H1 (cell line): ENCODE data around the gene RTF1. TPM values are rescaled to one million over a fixed set of nuclear protein-coding genes. Genes with fewer than 3 reads are reported as not detected.

ENCODE experiments used
- CTCF ChIA-PET: fragments of 300-600 bp; sonication (Branson Sonifier 250); formaldehyde crosslinking; loops from one replicate; lab custom pipeline; 2021; ENCODE audit not compliant: partially characterized antibody; lab: Charles Lee
- POLR2A ChIA-PET: fragments of 300-600 bp; sonication (Branson Sonifier 250); formaldehyde crosslinking; loops from one replicate; lab custom pipeline; 2021; ENCODE audit warnings: inconsistent platforms; ENCODE audit not compliant: partially characterized antibody; lab: Charles Lee
- DNase-seq, 2 experiments: peaks; one replicate each; pipeline versions ENCODE4 v3.0.0 to v3.0.0-alpha.2; 2010 to 2022; ENCODE audit warnings: low spot score in 2 of 2, low read depth in 1 of 2, mixed read lengths in 1 of 2
- FAIRE-seq: peaks from 2 replicates; lab custom pipeline; 2011; peaks lifted over from hg19 to GRCh38; lab: Jason Lieb, UNC
- H2AFZ ChIP-seq: 2 replicates; pipeline ENCODE4 v1.8.1; 2012; ENCODE audit warnings: low read length, inconsistent platforms
- H2AK5ac ChIP-seq: 2 replicates; pipeline ENCODE4 v1.6.1; 2013; ENCODE audit warnings: low read depth, low read length
- H2BK120ac ChIP-seq: replicated peaks from 2 replicates; pipeline ENCODE3; 2013; ENCODE audit warnings: low read depth, low read length, inconsistent platforms
- H2BK12ac ChIP-seq: 2 replicates; pipeline ENCODE4 v1.6.1; 2013; ENCODE audit warnings: low read depth, low read length
- H2BK15ac ChIP-seq: 2 replicates; pipeline ENCODE4 v1.6.1; 2013; ENCODE audit warnings: low read length
- H2BK20ac ChIP-seq: 2 replicates; pipeline ENCODE4 v1.6.1; 2013; ENCODE audit warnings: low read length
- H2BK5ac ChIP-seq: 2 replicates; pipeline ENCODE4 v1.6.1; 2013; ENCODE audit warnings: low read depth, low read length
- H3K14ac ChIP-seq: 2 replicates; pipeline ENCODE4 v1.6.1; 2013; ENCODE audit warnings: inconsistent platforms; ENCODE audit not compliant: insufficient read length
- H3K18ac ChIP-seq: 2 replicates; pipeline ENCODE4 v1.6.1; 2013; ENCODE audit warnings: low read length; ENCODE audit errors: extremely low read depth
- H3K23ac ChIP-seq: 2 replicates; pipeline ENCODE4 v1.6.1; 2013; ENCODE audit warnings: inconsistent platforms; ENCODE audit not compliant: insufficient read length
- H3K23me2 ChIP-seq: 2 replicates; pipeline ENCODE4 v1.6.1; 2013; ENCODE audit warnings: low read depth, low read length
- H3K27ac ChIP-seq: 2 replicates; pipeline ENCODE4 v1.6.1; 2011; ENCODE audit warnings: low read depth, low read length, inconsistent platforms
- H3K27me3 ChIP-seq, 4 experiments: replicated peaks in 1 of 4; 1 replicate in 1 of 4; 2 replicates in 3 of 4; pipeline versions ENCODE4 v1.6.1 to v1.8.1; 2011 to 2013; ENCODE audit warnings: low read length in 3 of 4, mild to moderate bottlenecking in 3 of 4, inconsistent platforms in 2 of 4, mixed read lengths in 2 of 4, moderate library complexity in 1 of 4; ENCODE audit not compliant: control insufficient read depth in 3 of 4, insufficient read depth in 3 of 4; ENCODE audit errors: extremely low read depth in 1 of 4
- H3K36me3 ChIP-seq, 4 experiments: 2 replicates each; pipeline versions ENCODE4 v1.6.1 to v1.8.1; 2011 to 2013; ENCODE audit warnings: mild to moderate bottlenecking in 4 of 4, low read length in 3 of 4, moderate library complexity in 2 of 4, control low read depth in 1 of 4, inconsistent platforms in 1 of 4; ENCODE audit not compliant: insufficient read depth in 4 of 4, control insufficient read depth in 2 of 4
- H3K4ac ChIP-seq: replicated peaks from 2 replicates; pipeline ENCODE3; 2013; ENCODE audit warnings: low read length, low read depth, mixed read lengths, inconsistent platforms; ENCODE audit not compliant: insufficient read length
- H3K4me1 ChIP-seq, 4 experiments: replicated peaks in 1 of 4; 1 replicate in 1 of 4; 2 replicates in 3 of 4; pipeline versions ENCODE4 v1.6.1 to v1.8.1; 2011 to 2013; ENCODE audit warnings: low read length in 3 of 4, inconsistent platforms in 2 of 4, mixed read lengths in 1 of 4; ENCODE audit not compliant: insufficient read depth in 4 of 4, control insufficient read depth in 3 of 4
- H3K4me2 ChIP-seq, 2 experiments: 2 replicates each; pipeline versions ENCODE4 v1.6.1 to v1.8.1; 2011 to 2013; ENCODE audit warnings: low read depth in 2 of 2, low read length in 2 of 2, control low read depth in 1 of 2, inconsistent platforms in 1 of 2, mild to moderate bottlenecking in 1 of 2; ENCODE audit not compliant: insufficient read depth in 1 of 2
- H3K4me3 ChIP-seq, 4 experiments: fragments of 200-600, 300-600 bp in 1 of 4; sonication (generic), shearing (Covaris generic), sonication (Bioruptor Twin) in 1 of 4; 2 replicates each; pipeline versions ENCODE4 v1.5.1 to v1.8.1; 2011 to 2016; ENCODE audit warnings: low read length in 4 of 4, low read depth in 3 of 4, control low read depth in 2 of 4, inconsistent platforms in 2 of 4, mild to moderate bottlenecking in 2 of 4, mixed read lengths in 1 of 4, moderate library complexity in 1 of 4; ENCODE audit not compliant: insufficient read depth in 2 of 4; ENCODE audit errors: extremely low read depth in 1 of 4
- H3K56ac ChIP-seq: replicated peaks from 2 replicates; pipeline ENCODE3; 2013; ENCODE audit warnings: low read depth, mild to moderate bottlenecking, mixed read lengths, low read length, inconsistent platforms; ENCODE audit not compliant: insufficient read length
- H3K79me1 ChIP-seq: 2 replicates; pipeline ENCODE4 v1.6.1; 2013; ENCODE audit warnings: low read depth, low read length, control low read depth
- H3K79me2 ChIP-seq, 2 experiments: 2 replicates each; pipeline versions ENCODE4 v1.6.1 to v1.8.1; 2012 to 2013; ENCODE audit warnings: low read length in 2 of 2, mild to moderate bottlenecking in 2 of 2, inconsistent platforms in 1 of 2; ENCODE audit not compliant: insufficient read depth in 2 of 2, control insufficient read depth in 1 of 2
- H3K9ac ChIP-seq, 4 experiments: replicated peaks in 1 of 4; 1 replicate in 1 of 4; 2 replicates in 3 of 4; pipeline versions ENCODE4 v1.6.1 to v1.8.1; 2011 to 2013; ENCODE audit warnings: low read depth in 3 of 4, low read length in 3 of 4, control low read depth in 2 of 4, mild to moderate bottlenecking in 2 of 4, moderate library complexity in 2 of 4, inconsistent platforms in 1 of 4; ENCODE audit errors: extremely low read depth in 1 of 4
- H3K9me3 ChIP-seq, 2 experiments: 2 replicates each; pipeline versions ENCODE4 v1.6.1 to v1.8.1; 2012 to 2013; ENCODE audit warnings: mild to moderate bottlenecking in 2 of 2, moderate library complexity in 2 of 2, control low read depth in 1 of 2, inconsistent platforms in 1 of 2, low read depth in 1 of 2, low read length in 1 of 2, mixed read lengths in 1 of 2; ENCODE audit not compliant: insufficient read depth in 2 of 2
- H4K20me1 ChIP-seq, 2 experiments: replicated peaks in 1 of 2; 2 replicates each; pipeline versions ENCODE3 to v1.8.1; 2011 to 2013; ENCODE audit warnings: inconsistent platforms in 2 of 2, low read length in 2 of 2, mild to moderate bottlenecking in 1 of 2; ENCODE audit not compliant: insufficient read depth in 2 of 2, control insufficient read depth in 1 of 2
- H4K5ac ChIP-seq: 2 replicates; pipeline ENCODE4 v1.6.1; 2013; ENCODE audit warnings: low read length, low read depth, mixed read lengths, inconsistent platforms; ENCODE audit not compliant: insufficient read length
- H4K8ac ChIP-seq: 2 replicates; pipeline ENCODE4 v1.8.0; 2013; ENCODE audit warnings: mild to moderate bottlenecking, moderate library complexity, low read length, inconsistent platforms; ENCODE audit not compliant: insufficient read depth; ENCODE audit errors: extremely low read depth
- H4K91ac ChIP-seq: replicated peaks from 2 replicates; pipeline ENCODE3; 2013; ENCODE audit warnings: low read length, mixed read lengths, inconsistent platforms; ENCODE audit not compliant: insufficient read length
- CREB1 ChIP-seq: IDR thresholded peaks from 2 replicates; pipeline ENCODE4 v1.6.1; 2012; ENCODE audit warnings: inconsistent platforms
- EGR1 ChIP-seq: IDR thresholded peaks from 2 replicates; pipeline ENCODE4 v1.6.1; 2011; ENCODE audit warnings: low read depth, low read length, borderline replicate concordance
- KDM5A ChIP-seq: fragments of 200-600 bp; IDR thresholded peaks from 2 replicates; pipeline ENCODE4 v1.7.1; 2012; ENCODE audit warnings: mild to moderate bottlenecking, low read length, inconsistent platforms, mixed read lengths
- MAFK ChIP-seq: IDR thresholded peaks from 2 replicates; pipeline ENCODE4 v1.6.1; 2012; ENCODE audit warnings: low read depth, mild to moderate bottlenecking, improper control_type of control experiment, low read length
- MAX ChIP-seq: IDR thresholded peaks from 2 replicates; pipeline ENCODE4 v1.6.1; 2012; ENCODE audit warnings: inconsistent platforms
- POLR2AphosphoS5 ChIP-seq: IDR thresholded peaks from 2 replicates; pipeline ENCODE4 v1.6.1; 2011; ENCODE audit warnings: low read depth, low read length
- RFX5 ChIP-seq: IDR thresholded peaks from 2 replicates; pipeline ENCODE4 v1.6.1; 2011; ENCODE audit warnings: low read depth, low read length, improper control_type of control experiment, borderline replicate concordance
- SP2 ChIP-seq: IDR thresholded peaks from 2 replicates; pipeline ENCODE4 v1.6.1; 2012; ENCODE audit warnings: mild to moderate bottlenecking, low read length, inconsistent platforms
- TCF12 ChIP-seq: IDR thresholded peaks from 2 replicates; pipeline ENCODE4 v1.6.1; 2011; ENCODE audit warnings: low read depth, mild to moderate bottlenecking, low read length
- TEAD4 ChIP-seq: IDR thresholded peaks from 2 replicates; pipeline ENCODE4 v1.6.1; 2012; ENCODE audit warnings: low read depth, low read length, inconsistent platforms, mixed read lengths
- WGBS, 2 experiments: shearing (Covaris generic) in 1 of 2; methylation state at CpG; one replicate each; pipeline versions ENCODE4 v1.1.6 to v1.1.7; 2013 to 2015; ENCODE audit warnings: low lambda C conversion rate in 2 of 2, mixed read lengths in 2 of 2, inconsistent platforms in 1 of 2, low coverage in 1 of 2, missing lambda C conversion rate in 1 of 2; ENCODE audit not compliant: insufficient replicate concordance in 2 of 2, insufficient coverage in 1 of 2, insufficient read length in 1 of 2; ENCODE audit errors: extremely low coverage in 1 of 2, missing lambda C conversion rate in 1 of 2; 5-methylcytosine and 5-hydroxymethylcytosine counted together
- polyA plus RNA-seq, 7 experiments: library from polyadenylated mRNA; depleted of rRNA in 3 of 7; stranded (reverse) in 5 of 7; unstranded in 2 of 7; fragments of >200 nt in 5 of 7; fragments of 200-250 nt in 2 of 7; gene quantifications; 1 replicate in 5 of 7; 2 replicates in 1 of 7; 4 replicates in 1 of 7; pipeline versions ENCODE4 v1.2.1 to v1.2.3, GENCODE V29; 2011 to 2013; ENCODE audit warnings: missing spikeins in 2 of 7, mixed read lengths in 2 of 7
- total RNA-seq: library from RNA; stranded (reverse); fragmentation: NEBNext Ultra II Directional; extraction: Animal tissue kit (Norgen Biotek cat#: 25700); gene quantifications from 2 replicates; pipeline ENCODE4 v1.2.1, GENCODE V29; 2021
- TF ChIP-seq, protein P1 (sequence below): IDR thresholded peaks from 2 replicates; pipeline ENCODE4 v1.6.1; 2012; ENCODE audit warnings: inconsistent platforms

The RTF1 gene
- total and polyA plus RNA-seq, 2 of the 8 experiments (the other 6 are each of a cell fraction or from before 2014, with no cell fraction given): 22.6 to 47.7 TPM

DNA sequence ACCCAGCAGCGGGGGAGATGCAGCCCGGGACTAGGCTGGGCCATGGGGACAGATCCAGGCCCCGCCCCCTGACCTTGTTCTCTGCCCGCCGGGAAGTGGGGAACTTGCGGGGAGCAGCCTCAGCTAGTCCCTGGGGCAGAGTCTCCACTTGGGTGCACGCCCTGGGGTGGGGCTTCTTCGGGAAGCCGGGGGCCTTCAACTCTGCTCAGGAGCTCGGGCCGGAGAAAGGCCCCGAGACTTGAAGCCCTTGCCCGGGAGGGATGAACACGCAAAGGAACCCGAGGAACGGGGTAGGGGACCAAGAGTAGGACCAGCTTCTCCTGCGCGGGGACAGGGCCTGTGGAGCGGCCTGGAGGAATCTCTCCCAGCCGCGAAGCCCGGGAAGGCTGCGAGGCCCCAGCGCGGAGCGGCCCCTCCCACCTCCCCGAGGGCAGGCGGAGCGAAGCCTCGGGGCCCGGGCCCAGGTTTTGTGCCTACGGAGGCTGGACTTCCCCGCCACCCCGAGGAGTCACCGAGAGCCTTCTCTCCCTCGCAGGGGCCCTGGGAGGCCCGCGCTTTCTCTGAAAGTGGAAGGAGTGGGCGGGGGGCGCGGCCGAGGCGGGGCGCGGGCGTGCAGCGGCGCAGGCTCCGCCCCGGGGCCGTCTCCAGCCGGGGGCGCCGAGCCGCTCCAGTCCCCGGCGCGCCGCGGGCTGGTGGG, 76.5 kb downstream of the RTF1 start, which contains the start of gene ITPKA:
ITPKA (plus strand) TSS at position 670 of the 697 bp plus-strand sequence. CDS start 54 bp downstream, outside the sequence.
- Histone ChIP-seq H3K27me3 (peaks cover 56 to 78% (median 75%) of the 10 kb centered on the region in 4 experiments), H2BK12ac (peak within 1 kb of the TSS; percentile 50; the same call in 1 of the 2 replicates), H3K4me3 (peak within 1 kb of the TSS; percentile 42 to 78 (median 54)), H3K23me2 (peaks cover 23% of the 10 kb centered on the region; the same call in 1 of the 2 replicates), H4K91ac (no peak within 1 kb of the TSS), H3K14ac (no peak within 1 kb of the TSS), H4K20me1 (peaks cover 2 to 7% of the 10 kb centered on the region in 2 experiments), H4K8ac (peak within 1 kb of the TSS; percentile 18; the same call in 1 of the 2 replicates), H3K27ac (no peak within 1 kb of the TSS), H3K4ac (no peak within 1 kb of the TSS), H2AK5ac (no peak within 1 kb of the TSS), H3K79me1 (no peaks in the 10 kb centered on the region), H4K5ac (no peak within 1 kb of the TSS), H2BK15ac (no peak within 1 kb of the TSS; the same call in 1 of the 2 replicates), H2BK5ac (no peak within 1 kb of the TSS), H3K9ac (no peak within 1 kb of the TSS), H3K36me3 (peaks cover 0 to 5% (median 0%) of the 10 kb centered on the region in 4 experiments; a peak in 1 of 8 replicates), H3K4me2 (peak within 1 kb of the TSS; percentile 88 to 94), H3K9me3 (no peaks in the 10 kb centered on the region), H3K56ac (no peak within 1 kb of the TSS), H2BK120ac (no peak within 1 kb of the TSS), H3K4me1 (peaks cover 0 to 15% (median 8%) of the 10 kb centered on the region in 4 experiments; a peak in 6 of 7 replicates), H3K23ac (no peak within 1 kb of the TSS), H3K18ac (peak within 1 kb of the TSS; percentile 71), H2BK20ac (no peak within 1 kb of the TSS), H2AFZ (peak within 1 kb of the TSS; percentile 71), H3K79me2 (no peaks in the 10 kb centered on the region)
- DNase-seq (peak in 1 of 2 experiments; percentile 85), FAIRE-seq (no peak)
- WGBS, 2 experiments: 2% methylated on average over 30 of the region's 60 CpGs; no CpG with 5 or more reads in 1 of the 2 experiments
- CTCF ChIA-PET: interaction anchor here (0.5 to 2.7 kb wide), 9 partner anchors 9 to 727 kb away, joined by 3 to 12 read pairs (median 4); no protein-coding TSS in a partner anchor
- POLR2A ChIA-PET: interaction anchor here (1.0 to 2.5 kb wide), 8 partner anchors 8 to 71 kb away, joined by 3 to 8 read pairs (median 5); partner anchors contain the start of gene LTK
- TF ChIP-seq TEAD4 (no peak), MAX (no peak), RFX5 (no peak), MAFK (no peak), KDM5A (no peak), CREB1 (no peak), TCF12 (no peak), SP2 (no peak), EGR1 (peak; percentile 81; the same call in 1 of the 2 replicates), POLR2AphosphoS5 (no peak)
- TF ChIP-seq, protein P1, sequence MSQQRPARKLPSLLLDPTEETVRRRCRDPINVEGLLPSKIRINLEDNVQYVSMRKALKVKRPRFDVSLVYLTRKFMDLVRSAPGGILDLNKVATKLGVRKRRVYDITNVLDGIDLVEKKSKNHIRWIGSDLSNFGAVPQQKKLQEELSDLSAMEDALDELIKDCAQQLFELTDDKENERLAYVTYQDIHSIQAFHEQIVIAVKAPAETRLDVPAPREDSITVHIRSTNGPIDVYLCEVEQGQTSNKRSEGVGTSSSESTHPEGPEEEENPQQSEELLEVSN: 0 out of 2 replicates have a peak, but pooled peaks have one; percentile 38
